Esophagus (tissue), 2 donors: Measurements from ENCODE around the gene PUS10. TPM values are rescaled to one million over a fixed set of nuclear protein-coding genes. Genes with fewer than 3 reads are reported as not detected.
"Not testable (repeated sequence)": the region's sequence is repeated elsewhere in the genome, so short reads cannot be mapped to it uniquely, and the experiment has no call there.

ENCODE experiments used
- H3K27ac ChIP-seq, 2 donors: one replicate each; pipeline ENCODE4 v1.5.1; 2013; ENCODE audit warnings: low read depth in 2 of 2, mild to moderate bottlenecking in 2 of 2, inconsistent platforms in 1 of 2, low read length in 1 of 2, moderate library complexity in 1 of 2
- H3K27me3 ChIP-seq, 2 donors: one replicate each; pipeline ENCODE4 v1.6.1; 2013; ENCODE audit warnings: low read length in 2 of 2, control low read depth in 1 of 2, mild to moderate bottlenecking in 1 of 2; ENCODE audit not compliant: insufficient read depth in 2 of 2, control insufficient read depth in 1 of 2
- H3K36me3 ChIP-seq, 2 donors: one replicate each; pipeline ENCODE4 v1.6.1; 2013; ENCODE audit warnings: low read length in 1 of 2; ENCODE audit not compliant: control insufficient read depth in 2 of 2, insufficient read depth in 2 of 2
- H3K4me1 ChIP-seq, 2 donors: one replicate each; pipeline ENCODE4 v1.6.1; 2013; ENCODE audit warnings: low read length in 1 of 2; ENCODE audit not compliant: control insufficient read depth in 2 of 2, insufficient read depth in 2 of 2
- H3K4me3 ChIP-seq, 2 donors: one replicate each; pipeline ENCODE4 v1.5.1; 2013; ENCODE audit warnings: low read length in 2 of 2, mild to moderate bottlenecking in 2 of 2, low read depth in 1 of 2, moderate library complexity in 1 of 2
- H3K9me3 ChIP-seq, 2 donors: one replicate each; pipeline ENCODE4 v1.6.1; 2013; ENCODE audit warnings: mild to moderate bottlenecking in 2 of 2, low read depth in 1 of 2, low read length in 1 of 2, moderate library complexity in 1 of 2; ENCODE audit not compliant: control insufficient read depth in 2 of 2, insufficient read depth in 1 of 2
- WGBS, 2 donors: extraction: QIAGEN DNeasy Blood & Tissue Kit; methylation state at CpG; one replicate each; pipeline ENCODE4 v1.1.7; 2013; 5-methylcytosine and 5-hydroxymethylcytosine counted together
- polyA plus RNA-seq, 2 donors: library from polyadenylated mRNA; stranded (reverse); fragments of 200-250 nt; gene quantifications; one replicate each; pipeline ENCODE4 v1.2.3, GENCODE V29; 2013
- donor health status: healthy with polysubstance abuse.
- donor health status: Bipolar disorder and iron deficiency.

The PUS10 gene
- polyA plus RNA-seq, 2 donors: 1.7 to 2.2 TPM

DNA sequence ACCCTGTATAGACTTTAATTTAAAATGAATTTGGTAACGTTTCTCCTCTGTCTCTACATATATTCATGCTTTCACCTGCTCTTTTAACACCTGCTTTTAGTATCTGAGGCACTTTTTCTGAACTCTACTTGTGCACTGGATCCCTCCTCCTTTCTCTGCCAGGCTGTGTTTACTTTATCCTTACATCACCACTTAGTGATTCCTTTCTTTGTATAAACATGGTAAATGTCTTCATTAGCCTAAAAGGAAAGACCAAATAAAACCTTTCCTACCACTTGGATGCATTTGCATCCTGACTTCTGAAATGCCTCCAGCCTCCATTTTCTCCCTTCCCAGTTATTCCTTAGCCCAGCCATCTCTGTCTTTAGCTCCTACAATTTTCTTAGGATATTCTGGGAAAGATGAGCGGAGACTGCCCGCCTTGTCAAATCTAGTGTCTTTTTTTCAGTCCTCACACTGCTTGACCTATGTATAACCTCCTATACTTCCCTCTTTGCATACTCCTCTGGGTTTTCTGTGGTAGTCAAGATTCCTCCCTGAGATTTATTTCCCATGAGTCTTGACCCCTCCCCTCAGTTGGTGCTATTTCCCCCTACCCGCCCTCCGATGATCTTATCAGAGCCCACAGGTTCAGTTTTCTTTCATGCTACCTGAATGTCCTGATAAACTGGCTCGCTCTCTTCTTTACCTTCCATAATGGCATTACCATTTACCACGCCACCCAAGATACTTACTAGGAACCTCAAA lies 91.9 kb downstream of the PUS10 start:
- H3K27ac ChIP-seq: peak overlapping the region in 1 of 2 donors; percentile 30
- H3K36me3 ChIP-seq: peaks cover 0 to 11% of the 10 kb centered on the region in 2 donors
- no peaks in the 10 kb centered on the region for H3K9me3 ChIP-seq
- no peaks in the 10 kb centered on the region for H3K4me1 ChIP-seq
- 77% methylated on average over 7 of the region's 7 CpGs for WGBS, 2 donors
- H3K27me3 ChIP-seq: no peaks in the 10 kb centered on the region
- no peak overlapping the region for H3K4me3 ChIP-seq

DNA sequence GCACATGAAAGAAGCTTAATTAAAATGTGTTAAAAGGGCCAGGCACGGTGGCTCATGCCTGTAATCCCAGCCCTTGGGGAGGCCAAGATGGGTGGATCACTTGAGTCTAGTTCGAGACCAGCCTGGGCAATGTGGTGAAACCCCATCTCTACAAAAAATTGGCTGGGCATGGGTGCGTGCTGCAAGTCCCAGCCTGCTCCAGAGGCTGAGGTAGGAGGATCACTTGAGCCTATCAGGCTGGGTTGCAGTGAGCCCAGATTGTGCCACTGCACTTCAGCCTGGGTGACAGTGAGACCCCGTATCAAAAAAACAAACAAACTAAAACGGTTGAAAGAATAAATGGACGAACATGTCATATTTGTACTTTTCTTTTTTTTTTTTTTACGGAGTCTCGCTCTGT lies 110.7 kb downstream of the PUS10 start:
- H3K27me3 ChIP-seq: no peaks in the 10 kb centered on the region
- H3K36me3 ChIP-seq: peaks cover 0 to 2% of the 10 kb centered on the region in 2 donors
- WGBS, 2 donors: 90 to 93% methylated on average over 8 of the region's 8 CpGs
- no peak overlapping the region for H3K27ac ChIP-seq
- no peaks in the 10 kb centered on the region for H3K4me1 ChIP-seq
- H3K4me3 ChIP-seq: no peak overlapping the region
- no peaks in the 10 kb centered on the region for H3K9me3 ChIP-seq

DNA sequence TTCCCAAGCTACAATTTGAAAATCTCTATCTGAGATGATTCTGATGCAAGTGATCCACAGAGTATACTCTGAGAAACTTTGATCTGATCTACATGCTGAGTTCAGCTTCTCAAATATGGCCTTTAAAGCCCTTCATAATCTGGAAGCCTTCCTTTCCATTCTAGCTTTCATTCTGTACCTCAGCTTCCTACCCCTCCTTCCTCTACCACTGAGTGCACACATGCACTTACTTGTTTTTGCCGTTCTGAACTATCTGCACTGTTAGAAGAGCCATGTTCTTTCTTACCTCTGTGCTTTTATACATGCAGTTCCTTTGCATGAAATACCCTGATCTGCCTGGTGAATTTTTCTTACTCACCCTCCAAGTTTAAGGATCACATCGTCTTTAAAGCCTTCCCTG lies 111.7 kb downstream of the PUS10 start:
- Histone ChIP-seq H3K9me3 (no peaks in the 10 kb centered on the region), H3K36me3 (peaks cover 0 to 2% of the 10 kb centered on the region in 2 donors)
- WGBS, 2 donors: 84 to 86% methylated on average over 2 of the region's 2 CpGs

DNA sequence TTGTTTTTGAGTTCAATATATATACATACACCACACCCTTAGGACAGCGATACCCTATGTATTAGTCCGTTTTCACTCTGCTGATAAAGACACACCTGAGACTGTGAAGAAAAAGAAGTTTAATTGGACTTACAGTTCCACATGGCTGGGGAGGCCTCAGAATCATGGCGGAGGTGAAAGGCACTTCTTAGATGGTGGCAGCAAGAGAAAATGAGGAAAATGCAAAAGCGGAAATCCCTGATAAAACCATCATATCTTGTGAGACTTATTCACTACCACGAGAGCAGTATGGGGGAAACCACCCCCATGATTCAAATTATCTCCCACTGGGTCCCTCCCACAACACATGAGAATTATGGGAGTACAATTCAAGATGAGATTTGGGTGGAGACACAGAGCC lies 112.2 kb downstream of the PUS10 start:
- H3K4me1 ChIP-seq, H3K4me3 ChIP-seq, H3K27me3 ChIP-seq, H3K27ac ChIP-seq, H3K9me3 ChIP-seq, H3K36me3 ChIP-seq: not testable (repeated sequence)
- WGBS, 2 donors: 89 to 91% methylated on average over 5 of the region's 5 CpGs

More for the DNA sequence above, 111.7 kb downstream of the PUS10 start:
- H3K27me3 ChIP-seq: no peaks in the 10 kb centered on the region
- H3K27ac ChIP-seq: no peak overlapping the region
- no peaks in the 10 kb centered on the region for H3K4me1 ChIP-seq
- H3K4me3 ChIP-seq: no peak overlapping the region

DNA sequence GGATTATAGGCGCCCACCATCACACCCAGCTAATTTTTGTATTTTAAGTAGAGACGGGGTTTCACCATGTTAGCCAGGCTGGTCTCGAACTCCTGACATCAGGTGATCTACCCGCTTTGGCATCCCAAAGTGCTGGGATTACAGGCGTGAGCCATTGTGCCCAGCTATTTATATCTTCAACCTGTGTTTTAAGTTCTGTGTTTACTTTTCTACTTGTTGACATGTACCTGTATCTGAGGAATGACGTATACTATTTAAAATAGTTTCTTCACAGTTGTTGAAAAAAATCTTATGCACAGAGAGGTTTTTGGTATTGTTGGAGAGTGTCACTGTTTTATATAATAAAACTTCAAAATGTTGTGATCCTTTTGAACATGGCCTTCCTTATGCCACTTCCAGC lies 116.8 kb downstream of the PUS10 start:
- 93 to 95% methylated on average over 6 of the region's 6 CpGs for WGBS, 2 donors

DNA sequence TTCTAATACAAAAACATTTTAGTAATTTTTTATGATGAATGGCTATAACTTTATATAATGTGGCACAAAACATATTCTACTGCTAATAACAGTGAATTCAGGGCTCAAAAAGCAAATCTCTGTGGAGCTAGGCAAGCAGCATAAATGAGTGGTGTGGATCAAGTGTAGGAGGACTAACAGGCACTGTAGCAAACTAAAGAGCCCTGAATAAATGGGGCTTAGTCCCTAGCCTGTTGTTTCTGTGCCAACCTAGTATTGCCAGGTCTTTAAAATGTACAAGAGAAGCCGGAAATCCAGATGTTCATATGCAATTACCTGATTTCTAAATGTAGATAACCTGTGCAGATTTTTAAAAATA lies 118.2 kb downstream of the PUS10 start:
- H3K27me3 ChIP-seq: no peaks in the 10 kb centered on the region
- H3K27ac ChIP-seq: no peak overlapping the region
- 80 to 85% methylated on average over 1 of the region's 1 CpG for WGBS, 2 donors
- no peak overlapping the region for H3K4me3 ChIP-seq
- no peaks in the 10 kb centered on the region for H3K9me3 ChIP-seq
- H3K4me1 ChIP-seq: no peaks in the 10 kb centered on the region
- H3K36me3 ChIP-seq: peaks cover 0 to 5% of the 10 kb centered on the region in 2 donors

More for the DNA sequence above, 116.8 kb downstream of the PUS10 start:
- H3K4me1 ChIP-seq, H3K36me3 ChIP-seq, H3K27me3 ChIP-seq, H3K9me3 ChIP-seq, H3K27ac ChIP-seq, H3K4me3 ChIP-seq: not testable (repeated sequence)

DNA sequence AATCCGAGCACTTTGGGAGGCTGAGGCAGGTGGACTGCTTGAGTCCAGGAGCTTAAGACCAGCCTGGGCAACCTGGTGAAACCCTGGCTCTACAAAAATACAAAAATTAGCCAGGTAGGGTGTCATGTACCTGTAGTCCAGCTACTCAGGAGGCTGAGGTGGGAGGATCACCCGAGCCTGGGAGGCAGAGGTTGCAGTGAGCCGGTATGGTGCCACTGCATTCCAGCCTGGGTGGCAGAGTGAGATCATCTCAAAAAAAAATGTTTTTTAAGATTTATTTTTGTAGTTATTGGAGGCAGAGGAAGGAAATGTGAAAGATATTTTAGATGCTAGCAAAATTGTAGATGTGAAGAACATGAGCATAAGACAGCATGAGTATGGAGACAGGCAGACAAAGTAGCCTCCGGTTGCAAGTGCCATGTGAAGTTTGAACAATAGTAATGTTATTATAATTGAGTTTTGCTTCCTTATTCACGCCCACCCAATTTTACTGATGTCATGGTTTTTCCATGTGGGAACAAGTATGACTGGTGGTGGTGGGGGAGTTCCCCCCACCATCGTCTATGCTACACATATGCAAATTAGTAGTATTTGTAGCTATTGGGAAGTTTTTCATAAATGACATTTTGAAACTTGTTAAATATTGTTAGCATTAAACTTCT lies 118.7 kb downstream of the PUS10 start:
- Histone ChIP-seq H3K4me1 (no peaks in the 10 kb centered on the region), H3K9me3 (no peaks in the 10 kb centered on the region), H3K4me3 (no peak overlapping the region), H3K27me3 (no peaks in the 10 kb centered on the region), H3K36me3 (peaks cover 0 to 5% of the 10 kb centered on the region in 2 donors), H3K27ac (no peak overlapping the region)
- WGBS, 2 donors: 70 to 74% methylated on average over 6 of the region's 6 CpGs

DNA sequence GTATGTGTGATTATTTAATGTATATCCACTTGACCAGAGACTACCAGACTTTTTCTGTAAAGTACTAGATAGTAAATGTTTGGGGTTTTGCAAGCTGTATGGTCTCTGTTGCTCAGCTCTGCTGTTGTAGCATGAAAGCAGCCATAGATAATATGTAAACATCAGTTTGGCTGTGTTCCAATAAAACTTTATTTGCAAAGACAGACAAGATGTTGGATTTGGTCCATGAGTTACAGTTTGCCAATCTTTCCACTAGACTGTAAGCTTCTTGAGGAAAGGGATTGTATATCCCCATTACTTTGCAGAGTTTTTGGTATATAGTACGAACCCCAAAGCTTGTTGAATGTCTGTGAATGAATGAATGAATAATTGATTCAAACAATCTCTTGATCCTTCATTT lies 119.5 kb downstream of the PUS10 start:
- 98 to 100% methylated on average over 1 of the region's 1 CpG for WGBS, 2 donors
- Histone ChIP-seq H3K27ac (no peak overlapping the region), H3K4me1 (no peaks in the 10 kb centered on the region), H3K9me3 (no peaks in the 10 kb centered on the region), H3K36me3 (peaks cover 0 to 5% of the 10 kb centered on the region in 2 donors), H3K27me3 (no peaks in the 10 kb centered on the region), H3K4me3 (no peak overlapping the region)
